Measurements from ENCODE around the gene NRSN2. TPM values are rescaled to one million over a fixed set of nuclear protein-coding genes. Genes with fewer than 3 reads are reported as not detected.

NRSN2 gene
- total RNA-seq, 1 donor from 2014 or later, result 17.3 TPM

GRCh38 chr20:362271-363254, 15.7 kb downstream of the NRSN2 start:
- H3K4me1 ChIP-seq, result peaks cover 16% of the 10 kb centered on the region
- DNase-seq (peak; percentile 93), ATAC-seq (peak; percentile 83 to 90)
- no peak overlapping the region for H3K4me3 ChIP-seq
- H3K27ac ChIP-seq, result no peak overlapping the region
- intact Hi-C loops (cut with DNase I), result no loop called here
- H3K9me3 ChIP-seq, result no peaks in the 10 kb centered on the region
- no peaks in the 10 kb centered on the region for H3K36me3 ChIP-seq
- no peaks in the 10 kb centered on the region for H3K27me3 ChIP-seq (ENCODE audit: low read depth)
- peak; percentile 43 for TF ChIP-seq CTCF (IDR thresholded peaks at IDR 0.05)

- peak; percentile 36 for DNase-seq
- H3K27ac ChIP-seq, result no peak overlapping the region
- H3K4me3 ChIP-seq, result no peak overlapping the region
- no peaks in the 10 kb centered on the region for H3K9me3 ChIP-seq
- H3K36me3 ChIP-seq, result no peaks in the 10 kb centered on the region
- peaks cover 16% of the 10 kb centered on the region for H3K4me1 ChIP-seq
- H3K27me3 ChIP-seq (ENCODE audit: low read depth), result no peaks in the 10 kb centered on the region
- peak; percentile 12 to 17 for ATAC-seq
- intact Hi-C loops (cut with DNase I), result no loop called here
- TF ChIP-seq CTCF (IDR thresholded peaks at IDR 0.05), result no peak
Observed at GRCh38 chr20:363319-364078, 16.6 kb downstream of the NRSN2 start.

GRCh38 chr20:364905-365794, 18.2 kb downstream of the NRSN2 start:
- H3K4me3 ChIP-seq, result no peak overlapping the region
- H3K4me1 ChIP-seq, result peaks cover 23% of the 10 kb centered on the region
- ATAC-seq, result no peak
- no peaks in the 10 kb centered on the region for H3K27me3 ChIP-seq (ENCODE audit: low read depth)
- no peaks in the 10 kb centered on the region for H3K36me3 ChIP-seq
- no peak overlapping the region for H3K27ac ChIP-seq
- no peaks in the 10 kb centered on the region for H3K9me3 ChIP-seq
- intact Hi-C loops (cut with DNase I), result no loop called here
- no peak for DNase-seq
- no peak for TF ChIP-seq CTCF (IDR thresholded peaks at IDR 0.05)

GRCh38 chr20:366041-366718, 19.3 kb downstream of the NRSN2 start:
- DNase-seq, result no peak
- ATAC-seq, result no peak
- intact Hi-C loops (cut with DNase I), result no loop called here

More at GRCh38 chr20:366041-366718, 19.3 kb downstream of the NRSN2 start:
- no peaks in the 10 kb centered on the region for H3K27me3 ChIP-seq (ENCODE audit: low read depth)
- no peak overlapping the region for H3K4me3 ChIP-seq
- H3K36me3 ChIP-seq, result no peaks in the 10 kb centered on the region
- no peaks in the 10 kb centered on the region for H3K9me3 ChIP-seq
- TF ChIP-seq CTCF (IDR thresholded peaks at IDR 0.05), result no peak
- H3K4me1 ChIP-seq, result peaks cover 30% of the 10 kb centered on the region
- no peak overlapping the region for H3K27ac ChIP-seq

Measured in lower lobe of right lung (tissue), 2 donors.